DMS53 treated with DMSO at 0.1 percent for 48 hours (cell line): Measurements from ENCODE around the gene TLE7.

ENCODE experiments used
- DNase-seq: peaks from one replicate; lab custom pipeline; 2025; ENCODE audit not compliant: unreplicated experiment; lab: John Stamatoyannopoulos, UW

TLE7 gene

GRCh38 chr16:71449020-71449419 lies 7.2 kb upstream of the TLE7 start:
- DNase-seq: no peak

GRCh38 chr16:71448274-71448866 lies 6.5 kb upstream of the TLE7 start:
- no peak for DNase-seq

GRCh38 chr16:71443714-71444113 lies 1.9 kb upstream of the TLE7 start:
- DNase-seq: no peak

- no peak for DNase-seq
Measured at GRCh38 chr16:71441348-71442050, 355 bp downstream of the TLE7 start.

- DNase-seq: no peak
Measured at GRCh38 chr16:71440669-71441347, 1.0 kb downstream of the TLE7 start.

GRCh38 chr16:71439523-71439922 lies 2.3 kb downstream of the TLE7 start:
- DNase-seq: no peak

GRCh38 chr16:71436473-71436872 lies 5.4 kb downstream of the TLE7 start:
- DNase-seq: no peak

- no peak for DNase-seq
Measured at GRCh38 chr16:71432906-71433305, 8.9 kb downstream of the TLE7 start.

- DNase-seq: no peak
Measured at GRCh38 chr16:71431991-71432390, 9.9 kb downstream of the TLE7 start.

- no peak for DNase-seq
Measured at GRCh38 chr16:71431176-71431575, 10.7 kb downstream of the TLE7 start.

- no peak for DNase-seq
Measured at GRCh38 chr16:71430744-71431143, 11.1 kb downstream of the TLE7 start.

- no peak for DNase-seq
Measured at GRCh38 chr16:71429581-71429980, 12.3 kb downstream of the TLE7 start.

- DNase-seq: no peak
Measured at GRCh38 chr16:71428883-71429282, 13.0 kb downstream of the TLE7 start.

GRCh38 chr16:71428385-71428784 lies 13.5 kb downstream of the TLE7 start:
- no peak for DNase-seq

- no peak for DNase-seq
Measured at GRCh38 chr16:71426880-71427615, 14.8 kb downstream of the TLE7 start.

- DNase-seq: peak; percentile 88
Measured at GRCh38 chr16:71426069-71426879, 15.6 kb downstream of the TLE7 start.

- no peak for DNase-seq
Measured at GRCh38 chr16:71425746-71426068, 16.1 kb downstream of the TLE7 start.

- DNase-seq: no peak
Measured at GRCh38 chr16:71424626-71425025, 17.2 kb downstream of the TLE7 start.

- no peak for DNase-seq
Measured at GRCh38 chr16:71423865-71424264, 18.0 kb downstream of the TLE7 start.

GRCh38 chr16:71423016-71423415 lies 18.8 kb downstream of the TLE7 start:
- no peak for DNase-seq

GRCh38 chr16:71421911-71422310 lies 19.9 kb downstream of the TLE7 start:
- peak; percentile 8 for DNase-seq
